Measurements from ENCODE around the gene GPM6B. TPM values are rescaled to one million over a fixed set of nuclear protein-coding genes. Genes with fewer than 3 reads are reported as not detected.

Gene GPM6B
- total RNA-seq, 1 experiment from 2014 or later: 99.8 TPM

GRCh38 chrX:13752141-13752540 lies 64.8 kb downstream of the GPM6B start:
- H3K4me1 Mint-ChIP-seq: peaks cover 14% of the 10 kb centered on the region; the same call in 1 of the 2 replicates
- CTCF ChIA-PET: no interaction called here
- TF ChIP-seq CDX4 (CRISPR knock-in tag; IDR thresholded peaks at IDR 0.05; ENCODE audit: borderline replicate concordance): no peak
- TF ChIP-seq TCF7 (CRISPR knock-in tag; IDR thresholded peaks at IDR 0.05; ENCODE audit: low read depth): no peak
- TF ChIP-seq, protein P1, sequence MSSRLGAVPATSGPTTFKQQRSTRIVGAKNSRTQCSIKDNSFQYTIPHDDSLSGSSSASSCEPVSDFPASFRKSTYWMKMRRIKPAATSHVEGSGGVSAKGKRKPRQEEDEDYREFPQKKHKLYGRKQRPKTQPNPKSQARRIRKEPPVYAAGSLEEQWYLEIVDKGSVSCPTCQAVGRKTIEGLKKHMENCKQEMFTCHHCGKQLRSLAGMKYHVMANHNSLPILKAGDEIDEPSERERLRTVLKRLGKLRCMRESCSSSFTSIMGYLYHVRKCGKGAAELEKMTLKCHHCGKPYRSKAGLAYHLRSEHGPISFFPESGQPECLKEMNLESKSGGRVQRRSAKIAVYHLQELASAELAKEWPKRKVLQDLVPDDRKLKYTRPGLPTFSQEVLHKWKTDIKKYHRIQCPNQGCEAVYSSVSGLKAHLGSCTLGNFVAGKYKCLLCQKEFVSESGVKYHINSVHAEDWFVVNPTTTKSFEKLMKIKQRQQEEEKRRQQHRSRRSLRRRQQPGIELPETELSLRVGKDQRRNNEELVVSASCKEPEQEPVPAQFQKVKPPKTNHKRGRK (CRISPR knock-in tag; IDR thresholded peaks at IDR 0.05; ENCODE audit: borderline replicate concordance): no peak
- TF ChIP-seq CREM (CRISPR knock-in tag; IDR thresholded peaks at IDR 0.05): no peak
- no peak for TF ChIP-seq ZNF423 (CRISPR knock-in tag; IDR thresholded peaks at IDR 0.05)
- no peak for TF ChIP-seq PREB (CRISPR knock-in tag; IDR thresholded peaks at IDR 0.05; ENCODE audit: borderline replicate concordance)
- TF ChIP-seq NFATC4 (CRISPR knock-in tag; IDR thresholded peaks at IDR 0.05): no peak
- TF ChIP-seq ZNF219 (CRISPR knock-in tag; IDR thresholded peaks at IDR 0.05; ENCODE audit: borderline replicate concordance): no peak
- TF ChIP-seq, protein P2, sequence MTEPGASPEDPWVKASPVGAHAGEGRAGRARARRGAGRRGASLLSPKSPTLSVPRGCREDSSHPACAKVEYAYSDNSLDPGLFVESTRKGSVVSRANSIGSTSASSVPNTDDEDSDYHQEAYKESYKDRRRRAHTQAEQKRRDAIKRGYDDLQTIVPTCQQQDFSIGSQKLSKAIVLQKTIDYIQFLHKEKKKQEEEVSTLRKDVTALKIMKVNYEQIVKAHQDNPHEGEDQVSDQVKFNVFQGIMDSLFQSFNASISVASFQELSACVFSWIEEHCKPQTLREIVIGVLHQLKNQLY (CRISPR knock-in tag; IDR thresholded peaks at IDR 0.05): no peak
- TF ChIP-seq PRDM15 (CRISPR knock-in tag; IDR thresholded peaks at IDR 0.05): no peak
- TF ChIP-seq EMX1 (CRISPR knock-in tag; IDR thresholded peaks at IDR 0.05): no peak
- TF ChIP-seq CREB1 (CRISPR knock-in tag; IDR thresholded peaks at IDR 0.05): no peak
- no peak for TF ChIP-seq ZNF396 (CRISPR knock-in tag; IDR thresholded peaks at IDR 0.05; ENCODE audit: borderline replicate concordance)
- TF ChIP-seq ZNF416 (CRISPR knock-in tag; IDR thresholded peaks at IDR 0.05): no peak
- no peak for TF ChIP-seq TEAD1 (CRISPR knock-in tag; IDR thresholded peaks at IDR 0.05)
- no peak for TF ChIP-seq SMAD4 (CRISPR knock-in tag; IDR thresholded peaks at IDR 0.05)
- TF ChIP-seq, protein P3, sequence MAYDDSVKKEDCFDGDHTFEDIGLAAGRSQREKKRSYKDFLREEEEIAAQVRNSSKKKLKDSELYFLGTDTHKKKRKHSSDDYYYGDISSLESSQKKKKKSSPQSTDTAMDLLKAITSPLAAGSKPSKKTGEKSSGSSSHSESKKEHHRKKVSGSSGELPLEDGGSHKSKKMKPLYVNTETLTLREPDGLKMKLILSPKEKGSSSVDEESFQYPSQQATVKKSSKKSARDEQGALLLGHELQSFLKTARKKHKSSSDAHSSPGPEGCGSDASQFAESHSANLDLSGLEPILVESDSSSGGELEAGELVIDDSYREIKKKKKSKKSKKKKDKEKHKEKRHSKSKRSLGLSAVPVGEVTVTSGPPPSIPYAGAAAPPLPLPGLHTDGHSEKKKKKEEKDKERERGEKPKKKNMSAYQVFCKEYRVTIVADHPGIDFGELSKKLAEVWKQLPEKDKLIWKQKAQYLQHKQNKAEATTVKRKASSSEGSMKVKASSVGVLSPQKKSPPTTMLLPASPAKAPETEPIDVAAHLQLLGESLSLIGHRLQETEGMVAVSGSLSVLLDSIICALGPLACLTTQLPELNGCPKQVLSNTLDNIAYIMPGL (CRISPR knock-in tag; IDR thresholded peaks at IDR 0.05): no peak
- TF ChIP-seq ARID4B (CRISPR knock-in tag; IDR thresholded peaks at IDR 0.05; ENCODE audit: borderline replicate concordance): no peak
- H3K27me3 Mint-ChIP-seq (ENCODE audit: low read depth): no peaks in the 10 kb centered on the region
- DNase-seq (ENCODE audit: low spot score): no peak
- no peak for ATAC-seq
- H3K36me3 Mint-ChIP-seq: peaks cover 19% of the 10 kb centered on the region
- no peak overlapping the region for H3K4me3 Mint-ChIP-seq
- POLR2A ChIA-PET: no interaction called here
- H3K27ac Mint-ChIP-seq: no peak overlapping the region
- no peaks in the 10 kb centered on the region for H3K9me3 Mint-ChIP-seq

Data from WTC11 (cell line).